Endodermal cell (in vitro differentiated cells): ENCODE measurements around the gene KTI12. TPM values are rescaled to one million over a fixed set of nuclear protein-coding genes. Genes with fewer than 3 reads are reported as not detected.

ENCODE experiments used
- DNase-seq: peaks from one replicate; pipeline ENCODE4 v3.0.0-alpha.2; 2017
- H3K27ac ChIP-seq: 2 replicates; pipeline ENCODE4 v1.5.1; 2013; ENCODE audit warnings: mild to moderate bottlenecking, low read depth, low read length, moderate library complexity
- H3K27me3 ChIP-seq: 2 replicates; pipeline ENCODE4 v1.6.1; 2013; ENCODE audit warnings: mild to moderate bottlenecking, low read length, moderate library complexity; ENCODE audit not compliant: insufficient read depth, control insufficient read depth, poor library complexity, severe bottlenecking
- H3K36me3 ChIP-seq: 2 replicates; pipeline ENCODE4 v1.7.0; 2013; ENCODE audit warnings: mild to moderate bottlenecking, low read length, moderate library complexity; ENCODE audit not compliant: control insufficient read depth, insufficient read depth
- H3K4me1 ChIP-seq: one replicate; pipeline ENCODE4 v1.7.0; 2013; ENCODE audit warnings: low read length; ENCODE audit not compliant: control insufficient read depth, insufficient read depth
- H3K4me3 ChIP-seq: 2 replicates; pipeline ENCODE4 v1.5.1; 2013; ENCODE audit warnings: mild to moderate bottlenecking, low read length, moderate library complexity
- H3K9ac ChIP-seq: 2 replicates; pipeline ENCODE4 v1.6.1; 2013; ENCODE audit warnings: mild to moderate bottlenecking, low read length, moderate library complexity; ENCODE audit not compliant: poor library complexity, severe bottlenecking; ENCODE audit errors: extremely low read depth
- H3K9me3 ChIP-seq: 2 replicates; pipeline ENCODE4 v1.6.1; 2013; ENCODE audit warnings: mild to moderate bottlenecking, low read length, moderate library complexity; ENCODE audit not compliant: control insufficient read depth
- H3K27ac Mint-ChIP-seq: 2 replicates; pipeline ENCODE4 v1.8.0; 2020; ENCODE audit warnings: mixed read lengths
- H3K27me3 Mint-ChIP-seq: 2 replicates; pipeline ENCODE4 v1.8.0; 2021; ENCODE audit warnings: mild to moderate bottlenecking, mixed read lengths; ENCODE audit not compliant: insufficient read depth
- H3K36me3 Mint-ChIP-seq: 2 replicates; pipeline ENCODE4 v1.8.0; 2020; ENCODE audit warnings: low read depth, mixed read lengths
- H3K4me1 Mint-ChIP-seq: 2 replicates; pipeline ENCODE4 v1.8.0; 2020; ENCODE audit warnings: mixed read lengths
- H3K4me3 Mint-ChIP-seq: 2 replicates; pipeline ENCODE4 v1.8.0; 2020; ENCODE audit warnings: mild to moderate bottlenecking, moderate library complexity, mixed read lengths
- H3K9me3 Mint-ChIP-seq: 2 replicates; pipeline ENCODE4 v1.8.0; 2020; ENCODE audit warnings: mild to moderate bottlenecking, mixed read lengths
- WGBS, 2 experiments: methylation state at CpG; one replicate each; pipeline versions ENCODE4 v1.1.5 to v1.1.7; 2013; ENCODE audit warnings: missing lambda C conversion rate in 2 of 2, mixed read lengths in 1 of 2; ENCODE audit not compliant: insufficient coverage in 1 of 2, insufficient read length in 1 of 2; 5-methylcytosine and 5-hydroxymethylcytosine counted together
- total RNA-seq, 2 donors: library from RNA; stranded (reverse); fragmentation: NEBNext Ultra II Directional in 1 of 2; extraction: Animal tissue kit (Norgen Biotek cat#: 25700) in 1 of 2; gene quantifications; 2 replicates in 1 of 2; 3 replicates in 1 of 2; pipeline ENCODE4 v1.2.1, GENCODE V29; 2021
- TF ChIP-seq, protein P1 (sequence below): fragments of 200-600 bp; sonication (generic); conservative IDR thresholded peaks from 2 replicates; pipeline ENCODE4 v1.5.0; 2021; ENCODE audit warnings: antibody characterized with exemption, mild to moderate bottlenecking

The KTI12 gene
- total RNA-seq, 2 donors from 2014 or later: 7.3 to 9.2 TPM

DNA sequence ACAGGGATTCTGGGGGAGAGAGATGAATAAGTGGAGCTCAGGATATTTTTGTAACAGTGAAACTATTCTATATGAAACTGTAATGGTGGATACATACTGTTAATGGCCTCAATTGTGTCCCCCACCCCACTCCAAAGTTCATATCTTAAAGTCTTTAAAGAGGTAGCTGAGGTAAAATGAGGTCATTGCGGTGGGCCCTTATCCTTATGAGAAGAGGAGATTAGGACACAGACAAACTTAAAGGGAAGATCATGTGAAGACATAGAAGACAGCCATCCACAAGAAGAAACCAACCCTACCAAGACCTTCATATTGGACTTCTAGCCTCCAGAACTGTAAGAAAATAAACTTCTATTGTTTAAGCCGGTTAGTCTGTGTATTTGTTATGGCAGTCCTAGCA is 11.6 kb upstream of the KTI12 start:
- no peak overlapping the region for H3K27ac ChIP-seq
- H3K36me3 ChIP-seq: peaks cover 30% of the 10 kb centered on the region
- Mint-ChIP-seq H3K27me3 (no peaks in the 10 kb centered on the region), H3K4me1 (no peaks in the 10 kb centered on the region), H3K9me3 (peaks cover 3% of the 10 kb centered on the region), H3K27ac (no peak overlapping the region), H3K4me3 (no peak overlapping the region), H3K36me3 (peaks cover 33% of the 10 kb centered on the region)
- no peak overlapping the region for H3K9ac ChIP-seq
- H3K4me1 ChIP-seq: no peaks in the 10 kb centered on the region
- H3K9me3 ChIP-seq: peaks cover 7% of the 10 kb centered on the region
- DNase-seq: no peak
- no peaks in the 10 kb centered on the region for H3K27me3 ChIP-seq
- no peak overlapping the region for H3K4me3 ChIP-seq
- 86% methylated on average over 2 of the region's 2 CpGs; no CpG with 5 or more reads in 1 of the 2 experiments for WGBS, 2 experiments
- TF ChIP-seq, protein P1, sequence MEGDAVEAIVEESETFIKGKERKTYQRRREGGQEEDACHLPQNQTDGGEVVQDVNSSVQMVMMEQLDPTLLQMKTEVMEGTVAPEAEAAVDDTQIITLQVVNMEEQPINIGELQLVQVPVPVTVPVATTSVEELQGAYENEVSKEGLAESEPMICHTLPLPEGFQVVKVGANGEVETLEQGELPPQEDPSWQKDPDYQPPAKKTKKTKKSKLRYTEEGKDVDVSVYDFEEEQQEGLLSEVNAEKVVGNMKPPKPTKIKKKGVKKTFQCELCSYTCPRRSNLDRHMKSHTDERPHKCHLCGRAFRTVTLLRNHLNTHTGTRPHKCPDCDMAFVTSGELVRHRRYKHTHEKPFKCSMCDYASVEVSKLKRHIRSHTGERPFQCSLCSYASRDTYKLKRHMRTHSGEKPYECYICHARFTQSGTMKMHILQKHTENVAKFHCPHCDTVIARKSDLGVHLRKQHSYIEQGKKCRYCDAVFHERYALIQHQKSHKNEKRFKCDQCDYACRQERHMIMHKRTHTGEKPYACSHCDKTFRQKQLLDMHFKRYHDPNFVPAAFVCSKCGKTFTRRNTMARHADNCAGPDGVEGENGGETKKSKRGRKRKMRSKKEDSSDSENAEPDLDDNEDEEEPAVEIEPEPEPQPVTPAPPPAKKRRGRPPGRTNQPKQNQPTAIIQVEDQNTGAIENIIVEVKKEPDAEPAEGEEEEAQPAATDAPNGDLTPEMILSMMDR: no peak

DNA sequence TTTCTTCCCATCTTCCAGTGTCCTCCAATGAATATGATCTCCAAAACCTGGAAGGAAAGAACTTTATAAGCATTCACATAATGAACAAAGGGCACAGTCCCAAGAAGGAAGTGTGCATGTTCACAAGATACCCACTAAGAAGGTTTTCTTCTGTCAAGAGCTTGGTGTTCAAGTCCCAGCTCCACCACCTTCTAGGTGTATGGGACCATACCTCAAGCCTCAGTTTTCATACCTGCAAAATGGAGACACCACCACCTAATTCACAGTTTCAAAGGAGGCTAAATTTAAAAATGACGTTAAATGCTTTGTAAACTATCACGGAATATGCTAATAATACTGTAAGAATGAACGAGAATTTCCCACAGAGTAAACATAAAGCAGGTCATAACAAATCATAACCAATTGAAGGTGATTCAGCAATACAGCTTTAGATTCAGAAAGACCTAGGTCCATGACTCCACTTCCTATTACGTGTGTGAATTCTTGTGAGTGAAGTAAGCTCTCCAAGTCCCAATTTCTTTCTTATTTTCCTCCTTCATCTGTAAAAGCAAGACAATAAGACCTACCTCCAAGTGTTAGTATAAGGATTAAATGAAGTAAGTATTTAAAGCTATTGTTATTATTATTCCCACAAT is 8.1 kb upstream of the KTI12 start:
- H3K27me3 ChIP-seq: no peaks in the 10 kb centered on the region
- no peak overlapping the region for H3K4me3 Mint-ChIP-seq
- H3K9me3 Mint-ChIP-seq: no peaks in the 10 kb centered on the region
- H3K27ac Mint-ChIP-seq: no peak overlapping the region
- DNase-seq: no peak
- H3K4me1 ChIP-seq: no peaks in the 10 kb centered on the region
- no peak overlapping the region for H3K4me3 ChIP-seq
- no peak overlapping the region for H3K27ac ChIP-seq
- peaks cover 42% of the 10 kb centered on the region for H3K36me3 Mint-ChIP-seq
- no peaks in the 10 kb centered on the region for H3K27me3 Mint-ChIP-seq
- no peaks in the 10 kb centered on the region for H3K4me1 Mint-ChIP-seq
- no peaks in the 10 kb centered on the region for H3K9me3 ChIP-seq
- peaks cover 45% of the 10 kb centered on the region for H3K36me3 ChIP-seq
- no peak overlapping the region for H3K9ac ChIP-seq
- 97 to 100% methylated on average over 3 to 4 of the region's 4 CpGs for WGBS, 2 experiments
- TF ChIP-seq, protein P1: no peak

DNA sequence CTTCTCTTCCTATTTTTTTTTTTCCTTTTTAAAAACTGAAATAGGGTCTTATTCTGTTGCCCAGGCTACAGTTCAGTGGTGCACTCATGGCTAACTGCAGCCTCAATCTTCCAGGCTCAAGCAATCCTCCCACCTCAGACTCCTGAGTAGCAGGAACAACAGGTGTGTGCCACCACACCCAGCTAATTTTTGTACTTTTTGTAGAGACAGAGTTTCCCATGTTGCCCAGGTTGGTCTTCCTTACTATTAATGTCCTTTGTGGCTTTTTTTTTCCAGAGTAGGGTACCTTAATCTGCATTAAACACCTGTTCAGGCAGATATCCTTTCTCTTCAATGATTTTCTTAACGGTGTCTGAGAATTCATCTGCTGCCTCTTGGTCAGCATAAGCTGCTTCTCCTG is 4.3 kb upstream of the KTI12 start:
- Histone ChIP-seq H3K27me3 (no peaks in the 10 kb centered on the region), H3K9ac (no peak overlapping the region), H3K27ac (no peak overlapping the region), H3K4me3 (no peak overlapping the region), H3K4me1 (no peaks in the 10 kb centered on the region), H3K36me3 (peaks cover 62% of the 10 kb centered on the region), H3K9me3 (no peaks in the 10 kb centered on the region)
- Mint-ChIP-seq H3K4me3 (no peak overlapping the region), H3K27me3 (no peaks in the 10 kb centered on the region), H3K27ac (no peak overlapping the region), H3K36me3 (peaks cover 38% of the 10 kb centered on the region), H3K4me1 (no peaks in the 10 kb centered on the region), H3K9me3 (no peaks in the 10 kb centered on the region)
- TF ChIP-seq, protein P1: no peak
- DNase-seq: no peak
- 95 to 100% methylated on average over 1 of the region's 1 CpG for WGBS, 2 experiments
